Breast epithelium (tissue), 4 donors: ENCODE data around the gene BAZ2A. TPM values are rescaled to one million over a fixed set of nuclear protein-coding genes. Genes with fewer than 3 reads are reported as not detected.

Source experiments
- DNase-seq, 2 donors: peaks; one replicate each; pipeline ENCODE4 v3.0.0-alpha.2; 2019; ENCODE audit warnings: low spot score in 2 of 2
- H3K27ac ChIP-seq, 2 donors: fragments of 200-600 bp; sonication (generic) in 1 of 2; one replicate each; pipeline ENCODE4 v1.5.1; 2016 to 2019; ENCODE audit warnings: mild to moderate bottlenecking in 1 of 2
- H3K27me3 ChIP-seq, 2 donors: fragments of 200-600 bp; sonication (generic) in 1 of 2; one replicate each; pipeline versions ENCODE4 v1.5.1 to v1.6.0; 2017 to 2019; ENCODE audit warnings: control low read depth in 1 of 2, mild to moderate bottlenecking in 1 of 2
- H3K36me3 ChIP-seq: fragments of 200-600 bp; one replicate; pipeline ENCODE4 v1.5.1; 2019
- H3K4me1 ChIP-seq, 2 donors: fragments of 200-600 bp; sonication (generic); one replicate each; pipeline ENCODE4 v1.5.1; 2016 to 2019; ENCODE audit warnings: control low read depth in 1 of 2
- H3K4me3 ChIP-seq, 3 donors: fragments of 200-600 bp; sonication (generic); 1 replicate in 2 of 3; 2 replicates in 1 of 3; pipeline ENCODE4 v1.5.1; 2016 to 2019; ENCODE audit warnings: mild to moderate bottlenecking in 3 of 3, moderate library complexity in 2 of 3
- H3K9me3 ChIP-seq, 2 donors: fragments of 200-600 bp; sonication (generic) in 1 of 2; one replicate each; pipeline ENCODE4 v1.5.1; 2016 to 2019; ENCODE audit warnings: control low read depth in 1 of 2
- POLR2A ChIP-seq: fragments of 450-650 bp; IDR thresholded peaks from one replicate; pipeline ENCODE4 v1.6.1; 2016; ENCODE audit warnings: antibody characterized with exemption, mild to moderate bottlenecking, moderate library complexity
- POLR2AphosphoS5 ChIP-seq, 3 donors: sonication (generic); formaldehyde crosslinking; IDR thresholded peaks; one replicate each; pipeline ENCODE4 v1.6.1; 2017; ENCODE audit warnings: antibody characterized with exemption in 3 of 3
- intact Hi-C: fragments of 100-400 bp; cut with DNase I; formaldehyde crosslinking; loops from one replicate; pipeline ENCODE4 v1.15.1; 2023; ENCODE audit warnings: low total_unique reads
- total RNA-seq, 3 donors: library from RNA; depleted of rRNA; stranded (reverse); fragments of >200 nt; gene quantifications; one replicate each; pipeline ENCODE4 v1.1.0, GENCODE V29; 2016
- TF ChIP-seq, protein P1 (sequence below), 3 donors: fragments of 450-650 bp; IDR thresholded peaks; one replicate each; pipeline ENCODE4 v1.5.1; 2016 to 2017; ENCODE audit warnings: antibody characterized with exemption in 3 of 3, mild to moderate bottlenecking in 3 of 3, moderate library complexity in 3 of 3

The BAZ2A gene
- total RNA-seq, 3 donors from 2014 or later = 80.2 to 104 (median 81.0) TPM

DNA sequence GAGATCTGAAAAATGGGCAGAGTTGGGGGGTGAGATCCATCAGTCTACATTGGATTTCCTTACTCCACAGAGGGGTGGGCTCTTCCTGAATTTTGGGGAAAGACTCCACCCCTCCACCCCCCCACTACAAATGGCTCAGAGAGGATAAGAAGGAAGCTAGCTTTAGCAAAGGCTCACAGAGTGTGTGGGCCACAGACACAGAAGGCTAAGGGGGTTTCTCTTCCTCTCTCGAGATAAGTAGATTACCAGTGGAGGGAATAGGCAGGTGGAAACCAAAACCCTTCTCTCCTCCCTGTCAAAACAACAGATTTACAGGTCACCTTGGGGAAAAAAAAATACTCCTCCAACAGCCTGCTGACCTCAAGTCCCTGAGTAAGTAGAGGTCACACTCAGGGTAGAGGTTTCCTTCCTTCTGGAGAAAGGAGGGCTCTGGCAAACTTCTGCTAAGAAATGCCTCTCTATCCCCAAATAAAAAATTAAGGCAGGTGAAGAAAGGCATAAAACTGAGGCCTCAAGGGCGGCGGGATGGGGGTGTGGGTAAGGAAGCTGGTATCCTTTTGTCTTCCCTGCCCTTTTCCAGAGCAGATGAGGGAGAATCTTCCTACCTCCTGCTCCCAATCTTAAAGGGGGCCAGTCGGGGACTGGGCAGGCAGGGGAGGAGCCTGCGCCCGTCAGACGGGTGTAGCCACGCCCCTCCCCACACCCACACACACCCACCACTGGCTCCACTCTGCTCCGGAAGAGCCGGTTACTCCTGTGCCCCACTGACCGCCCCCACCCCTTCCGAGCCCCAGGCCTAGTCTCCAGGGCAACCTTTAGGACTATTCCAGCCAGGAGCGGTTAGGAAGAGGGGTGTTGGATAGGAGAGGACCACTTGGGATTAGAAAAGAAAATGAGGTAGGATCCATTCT is 1.9 kb upstream of the BAZ2A start:
- H3K4me3 ChIP-seq = peak overlapping the region; percentile 15 to 95 (median 83)
- H3K36me3 ChIP-seq = no peaks in the 10 kb centered on the region
- H3K27me3 ChIP-seq = no peaks in the 10 kb centered on the region
- no peaks in the 10 kb centered on the region for H3K9me3 ChIP-seq
- H3K27ac ChIP-seq = peak overlapping the region; percentile 96 to 98
- peak; percentile 67 to 74 for DNase-seq
- H3K4me1 ChIP-seq = peaks cover 8 to 24% of the 10 kb centered on the region in 2 donors
- intact Hi-C loops = loop anchor here (10.0 kb wide), 1 partner anchor 53 kb away; the partner anchor contains the start of gene PTGES3
- no peak for TF ChIP-seq POLR2A

DNA sequence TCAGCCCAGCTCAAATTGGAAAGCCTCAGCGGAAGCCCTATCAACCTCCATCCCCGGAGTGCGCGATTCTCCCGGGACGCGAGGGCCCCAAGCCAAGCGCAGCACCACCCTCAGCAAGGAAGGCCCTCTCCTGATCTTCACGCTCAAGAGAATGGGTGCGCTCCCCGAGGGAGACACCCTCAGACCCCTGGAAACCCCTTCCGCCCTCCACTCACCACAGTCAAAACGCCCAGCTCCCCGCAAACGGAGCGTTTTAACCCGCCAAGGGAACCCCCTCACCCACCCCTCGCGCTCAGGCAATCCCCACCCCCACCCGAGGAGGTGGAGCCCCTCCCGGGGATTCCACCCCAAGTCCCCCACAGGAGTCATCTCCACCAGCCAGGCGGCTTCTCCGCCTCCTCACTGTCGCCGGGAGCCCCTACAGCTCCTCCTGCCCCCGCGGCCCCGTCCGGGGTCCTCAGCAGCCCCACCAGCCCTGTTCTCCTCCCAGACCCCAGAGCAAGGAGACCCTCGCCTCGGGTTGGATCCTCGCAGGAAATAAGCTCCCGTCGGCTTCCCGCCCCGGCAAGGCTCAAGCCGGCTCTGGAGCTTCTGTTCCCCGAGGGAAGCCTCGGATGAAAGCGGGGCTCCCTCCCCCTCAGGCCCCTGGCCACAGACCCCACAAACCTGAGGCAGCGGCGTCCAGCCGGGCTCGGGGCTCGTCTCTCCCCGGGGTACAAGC is 507 bp downstream of the BAZ2A start:
- DNase-seq = peak in 1 of 2 donors; percentile 37
- Histone ChIP-seq H3K4me1 (peaks cover 8 to 24% of the 10 kb centered on the region in 2 donors), H3K36me3 (no peaks in the 10 kb centered on the region), H3K27ac (peak overlapping the region; percentile 97), H3K27me3 (no peaks in the 10 kb centered on the region), H3K9me3 (no peaks in the 10 kb centered on the region), H3K4me3 (peak overlapping the region; percentile 99 to 100 (median 100))
- no peak for TF ChIP-seq POLR2A
- TF ChIP-seq, protein P1, sequence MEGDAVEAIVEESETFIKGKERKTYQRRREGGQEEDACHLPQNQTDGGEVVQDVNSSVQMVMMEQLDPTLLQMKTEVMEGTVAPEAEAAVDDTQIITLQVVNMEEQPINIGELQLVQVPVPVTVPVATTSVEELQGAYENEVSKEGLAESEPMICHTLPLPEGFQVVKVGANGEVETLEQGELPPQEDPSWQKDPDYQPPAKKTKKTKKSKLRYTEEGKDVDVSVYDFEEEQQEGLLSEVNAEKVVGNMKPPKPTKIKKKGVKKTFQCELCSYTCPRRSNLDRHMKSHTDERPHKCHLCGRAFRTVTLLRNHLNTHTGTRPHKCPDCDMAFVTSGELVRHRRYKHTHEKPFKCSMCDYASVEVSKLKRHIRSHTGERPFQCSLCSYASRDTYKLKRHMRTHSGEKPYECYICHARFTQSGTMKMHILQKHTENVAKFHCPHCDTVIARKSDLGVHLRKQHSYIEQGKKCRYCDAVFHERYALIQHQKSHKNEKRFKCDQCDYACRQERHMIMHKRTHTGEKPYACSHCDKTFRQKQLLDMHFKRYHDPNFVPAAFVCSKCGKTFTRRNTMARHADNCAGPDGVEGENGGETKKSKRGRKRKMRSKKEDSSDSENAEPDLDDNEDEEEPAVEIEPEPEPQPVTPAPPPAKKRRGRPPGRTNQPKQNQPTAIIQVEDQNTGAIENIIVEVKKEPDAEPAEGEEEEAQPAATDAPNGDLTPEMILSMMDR (IDR thresholded peaks at IDR 0.05) = no peak
- TF ChIP-seq POLR2AphosphoS5 (IDR thresholded peaks at IDR 0.05) = no peak
- intact Hi-C loops = loop anchor here (10.0 kb wide), 1 partner anchor 55 kb away; the partner anchor contains the start of gene PTGES3

DNA sequence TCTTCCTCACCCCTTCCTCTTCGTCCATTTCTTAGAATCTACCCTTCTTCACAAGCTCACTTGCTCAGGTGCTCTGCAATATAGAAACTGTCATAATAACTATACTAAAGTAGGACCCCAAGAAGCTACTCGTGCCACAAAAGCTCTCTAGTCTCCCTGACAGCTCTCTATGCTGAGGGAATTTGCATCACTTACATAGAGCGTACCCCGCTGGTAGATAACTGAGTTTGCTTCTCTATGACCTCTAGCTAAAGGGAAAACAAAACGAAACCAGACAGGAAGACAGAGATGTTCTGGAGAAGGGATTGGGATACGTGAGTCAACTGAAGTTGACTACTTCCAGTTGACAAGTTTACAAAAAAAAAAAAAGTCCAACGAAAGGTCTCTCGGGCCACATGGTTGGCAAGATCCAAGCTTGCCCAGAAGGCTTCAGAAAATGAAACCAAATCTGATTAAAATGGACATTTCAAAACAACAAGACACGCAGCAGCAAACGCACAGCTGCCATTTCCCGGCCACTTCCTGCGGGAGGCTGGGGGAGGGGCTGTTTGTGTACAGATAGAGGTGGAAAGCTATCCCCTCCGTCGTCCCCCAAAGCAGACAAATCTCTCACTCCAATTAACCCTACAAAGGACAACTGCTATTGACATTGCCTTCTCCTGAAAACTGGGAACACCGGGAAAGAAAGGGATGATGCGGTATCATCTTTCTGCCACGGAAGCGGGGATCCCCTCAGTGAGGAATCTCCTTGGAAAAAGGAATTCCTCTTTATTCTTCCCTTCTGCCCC is 1.3 kb downstream of the BAZ2A start:
- peak in 1 of 2 donors; percentile 56 for DNase-seq
- Histone ChIP-seq H3K4me3 (peak overlapping the region; percentile 99 to 100 (median 100)), H3K4me1 (peaks cover 8 to 23% of the 10 kb centered on the region in 2 donors), H3K27me3 (no peaks in the 10 kb centered on the region), H3K36me3 (no peaks in the 10 kb centered on the region), H3K9me3 (no peaks in the 10 kb centered on the region), H3K27ac (peak overlapping the region; percentile 97)
- TF ChIP-seq POLR2AphosphoS5 (IDR thresholded peaks at IDR 0.05) = peak in 2 of 3 donors; percentile 72 to 73
- TF ChIP-seq, protein P1 (IDR thresholded peaks at IDR 0.05) = no peak
- TF ChIP-seq POLR2A = no peak
- intact Hi-C loops = no loop called here

DNA sequence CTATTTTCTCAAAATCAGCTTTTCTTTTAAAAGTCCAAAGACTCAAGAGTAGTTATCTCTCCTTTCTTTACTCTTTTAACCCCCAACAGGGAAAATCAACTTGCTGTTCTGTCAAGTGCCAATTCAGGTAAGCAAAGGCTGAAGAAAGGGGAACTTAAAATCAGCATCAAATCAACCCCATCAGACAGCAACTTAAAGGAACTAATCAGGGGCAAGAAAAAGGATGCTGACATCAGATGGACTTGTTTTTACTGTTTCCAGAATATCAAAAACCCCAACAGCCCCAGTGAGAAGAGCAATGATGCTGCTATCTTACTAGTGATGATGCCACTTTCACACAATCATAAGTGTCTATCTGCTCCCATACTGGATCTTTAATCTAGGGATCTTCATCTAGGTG is 3.4 kb downstream of the BAZ2A start:
- Histone ChIP-seq H3K9me3 (no peaks in the 10 kb centered on the region), H3K27ac (peak overlapping the region in 1 of 2 donors; percentile 13), H3K36me3 (no peaks in the 10 kb centered on the region), H3K4me3 (no peak overlapping the region), H3K4me1 (peaks cover 8 to 9% of the 10 kb centered on the region in 2 donors), H3K27me3 (no peaks in the 10 kb centered on the region)
- DNase-seq = no peak
- no peak for TF ChIP-seq POLR2AphosphoS5 (IDR thresholded peaks at IDR 0.05)
- no peak for TF ChIP-seq POLR2A
- TF ChIP-seq, protein P1 (IDR thresholded peaks at IDR 0.05) = no peak
- intact Hi-C loops = no loop called here

DNA sequence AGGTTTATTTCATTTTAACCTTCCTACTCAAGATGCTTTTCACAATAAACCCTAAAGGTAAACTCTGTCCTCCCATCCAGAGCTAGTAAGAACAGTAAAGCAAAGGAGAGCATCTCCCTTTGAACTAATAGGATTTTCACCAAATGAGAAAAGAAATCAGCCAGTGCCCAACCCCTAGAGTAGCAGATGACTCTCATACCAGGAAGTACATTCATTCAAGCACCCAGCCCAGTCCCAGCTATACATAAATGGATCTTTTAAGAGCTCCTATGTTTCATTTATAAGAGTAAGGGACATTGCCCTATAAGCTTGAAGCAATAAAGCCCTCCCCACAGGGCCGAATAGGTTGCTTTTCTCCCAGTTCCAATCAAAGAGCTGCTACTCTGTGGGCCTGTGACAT is 7.6 kb downstream of the BAZ2A start:
- no peaks in the 10 kb centered on the region for H3K9me3 ChIP-seq
- no peaks in the 10 kb centered on the region for H3K36me3 ChIP-seq
- H3K4me3 ChIP-seq = no peak overlapping the region
- no peak overlapping the region for H3K27ac ChIP-seq
- TF ChIP-seq, protein P1 (IDR thresholded peaks at IDR 0.05) = no peak
- TF ChIP-seq POLR2AphosphoS5 (IDR thresholded peaks at IDR 0.05) (no peak), POLR2A (no peak)
- intact Hi-C loops = no loop called here
- H3K4me1 ChIP-seq = peaks cover 0 to 7% of the 10 kb centered on the region in 2 donors
- no peak for DNase-seq
- no peaks in the 10 kb centered on the region for H3K27me3 ChIP-seq
